ENCODE data around the gene VSTM5.

- no peak for TF ChIP-seq CTCF (IDR thresholded peaks at IDR 0.05)
- no peak for TF ChIP-seq POLR2A (IDR thresholded peaks at IDR 0.05)
Observed at GRCh38 chr11:93871526-93871925, 21.1 kb upstream of the VSTM5 start.
